Skeletal muscle tissue (tissue), 5 donors: Measurements from ENCODE around the gene UCKL1. TPM values are rescaled to one million over a fixed set of nuclear protein-coding genes. Genes with fewer than 3 reads are reported as not detected.

Experiments used
- H3K27ac ChIP-seq: one replicate; pipeline ENCODE4 v1.7.0; 2013; ENCODE audit warnings: mild to moderate bottlenecking, low read depth, low read length, inconsistent platforms
- H3K27me3 ChIP-seq, 3 donors: one replicate each; pipeline ENCODE4 v1.7.0; 2013; ENCODE audit warnings: low read length in 3 of 3; ENCODE audit not compliant: control insufficient read depth in 3 of 3, insufficient read depth in 3 of 3
- H3K36me3 ChIP-seq, 3 donors: one replicate each; pipeline ENCODE4 v1.7.0; 2013; ENCODE audit warnings: low read length in 3 of 3; ENCODE audit not compliant: control insufficient read depth in 3 of 3, insufficient read depth in 3 of 3
- H3K4me1 ChIP-seq, 3 donors: one replicate each; pipeline ENCODE4 v1.7.0; 2013; ENCODE audit warnings: low read length in 3 of 3, mild to moderate bottlenecking in 3 of 3; ENCODE audit not compliant: control insufficient read depth in 3 of 3, insufficient read depth in 3 of 3
- H3K4me3 ChIP-seq, 3 donors: one replicate each; pipeline ENCODE4 v1.7.0; 2013; ENCODE audit warnings: low read length in 3 of 3
- H3K9ac ChIP-seq, 3 donors: one replicate each; pipeline ENCODE4 v1.7.0; 2013; ENCODE audit warnings: low read length in 3 of 3, mild to moderate bottlenecking in 3 of 3, moderate library complexity in 2 of 3, low read depth in 1 of 3
- H3K9me3 ChIP-seq, 3 donors: one replicate each; pipeline ENCODE4 v1.7.0; 2013; ENCODE audit warnings: low read length in 3 of 3; ENCODE audit not compliant: control insufficient read depth in 3 of 3
- small RNA-seq: library from RNA; depleted of rRNA; stranded (forward); fragments of <200 nt; gene quantifications from one replicate; pipeline ENCODE3, GENCODE V24; 2014
- total RNA-seq: library from RNA; depleted of rRNA; stranded (reverse); fragments of >200 nt; gene quantifications from one replicate; pipeline ENCODE4 v1.2.3, GENCODE V29; 2014
- donor health status: Osteomylitis.

The UCKL1 gene
- total RNA-seq, 1 donor from 2014 or later: 15.7 TPM

GRCh38 chr20:63893999-63894357 lies 62.2 kb downstream of the UCKL1 start:
- no peaks in the 10 kb centered on the region for H3K27me3 ChIP-seq
- H3K9ac ChIP-seq: peak overlapping the region in 2 of 3 donors; percentile 45 to 74
- H3K36me3 ChIP-seq: peaks cover 26 to 30% (median 28%) of the 10 kb centered on the region in 3 donors
- no peaks in the 10 kb centered on the region for H3K9me3 ChIP-seq
- H3K4me3 ChIP-seq: peak overlapping the region; percentile 77 to 79 (median 78)
- H3K4me1 ChIP-seq: peaks cover 22 to 30% (median 26%) of the 10 kb centered on the region in 3 donors
- no peak overlapping the region for H3K27ac ChIP-seq

- no peaks in the 10 kb centered on the region for H3K27me3 ChIP-seq
- no peaks in the 10 kb centered on the region for H3K9me3 ChIP-seq
- no peak overlapping the region for H3K9ac ChIP-seq
- H3K36me3 ChIP-seq: peaks cover 29 to 39% (median 35%) of the 10 kb centered on the region in 3 donors
- no peak overlapping the region for H3K4me3 ChIP-seq
- H3K27ac ChIP-seq: no peak overlapping the region
- H3K4me1 ChIP-seq: peaks cover 14 to 22% (median 18%) of the 10 kb centered on the region in 3 donors
Measured at GRCh38 chr20:63892402-63892801, 63.8 kb downstream of the UCKL1 start.

GRCh38 chr20:63891061-63892002 lies 64.9 kb downstream of the UCKL1 start:
- H3K36me3 ChIP-seq: peaks cover 33 to 42% (median 41%) of the 10 kb centered on the region in 3 donors
- H3K9ac ChIP-seq: no peak overlapping the region
- H3K9me3 ChIP-seq: no peaks in the 10 kb centered on the region
- H3K27me3 ChIP-seq: no peaks in the 10 kb centered on the region
- H3K4me1 ChIP-seq: peaks cover 6 to 14% (median 12%) of the 10 kb centered on the region in 3 donors
- no peak overlapping the region for H3K27ac ChIP-seq
- H3K4me3 ChIP-seq: no peak overlapping the region

- Histone ChIP-seq H3K27me3 (no peaks in the 10 kb centered on the region), H3K36me3 (peaks cover 35 to 43% (median 41%) of the 10 kb centered on the region in 3 donors), H3K27ac (no peak overlapping the region), H3K9ac (no peak overlapping the region), H3K4me1 (peaks cover 0 to 8% (median 8%) of the 10 kb centered on the region in 3 donors), H3K9me3 (no peaks in the 10 kb centered on the region), H3K4me3 (no peak overlapping the region)
Measured at GRCh38 chr20:63890616-63891015, 65.6 kb downstream of the UCKL1 start.

GRCh38 chr20:63890201-63890576 lies 66.0 kb downstream of the UCKL1 start:
- H3K36me3 ChIP-seq: peaks cover 39 to 48% (median 44%) of the 10 kb centered on the region in 3 donors
- H3K4me3 ChIP-seq: no peak overlapping the region
- H3K27ac ChIP-seq: no peak overlapping the region
- no peak overlapping the region for H3K9ac ChIP-seq
- no peaks in the 10 kb centered on the region for H3K9me3 ChIP-seq
- no peaks in the 10 kb centered on the region for H3K27me3 ChIP-seq
- peaks cover under 1 to 12% (median 8%) of the 10 kb centered on the region in 3 donors for H3K4me1 ChIP-seq

Small RNAs within 50 kb of the gene (small RNA-seq; reads per million reads assigned to genes)
- gene MIR647 (not detected), gene MIR941-2 (not detected), gene MIR941-4 (not detected), gene MIR941-5 (not detected), gene RNU1-134P (0.23 reads per million, percentile 10 among the genes with 10 or more reads in this experiment)

Other genes starting within 250 kb of the UCKL1 start
- 13.0 TPM for gene ARFRP1, start 248.4 kb downstream of the UCKL1 start, total RNA-seq
- 6.8 TPM for gene ZGPAT, start 248.4 kb downstream of the UCKL1 start, total RNA-seq
- 0.52 TPM for gene LIME1, start 219.8 kb downstream of the UCKL1 start, total RNA-seq
- 10.4 TPM for gene SLC2A4RG, start 216.6 kb downstream of the UCKL1 start, total RNA-seq
- 52.2 TPM for gene ZBTB46, start 125.2 kb downstream of the UCKL1 start, total RNA-seq
- gene ABHD16B, start 94.9 kb downstream of the UCKL1 start, total RNA-seq: not detected
- gene TPD52L2, start 91.1 kb downstream of the UCKL1 start, total RNA-seq: 29.2 TPM
- 30.3 TPM for gene DNAJC5, start 61.3 kb downstream of the UCKL1 start, total RNA-seq
- gene ZNF512B, start 13.5 kb upstream of the UCKL1 start, total RNA-seq: 8.9 TPM
- gene SAMD10, start 23.2 kb upstream of the UCKL1 start, total RNA-seq: 1.0 TPM
- 55.8 TPM for gene PRPF6, start 24.7 kb upstream of the UCKL1 start, total RNA-seq
- 0.52 TPM for gene C20orf204, start 79.8 kb upstream of the UCKL1 start, total RNA-seq
- 3.7 TPM for gene SOX18, start 93.2 kb upstream of the UCKL1 start, total RNA-seq
- 8.4 TPM for gene TCEA2, start 106.8 kb upstream of the UCKL1 start, total RNA-seq
- 5.2 TPM for gene RGS19, start 123.1 kb upstream of the UCKL1 start, total RNA-seq
- 0.52 TPM for gene OPRL1, start 123.7 kb upstream of the UCKL1 start, total RNA-seq
- 1.0 TPM for gene LKAAEAR1, start 128.0 kb upstream of the UCKL1 start, total RNA-seq
- gene NPBWR2, start 151.1 kb upstream of the UCKL1 start, total RNA-seq: not detected
- gene MYT1, start 208.0 kb upstream of the UCKL1 start, total RNA-seq: not detected